GM18951 (cell line): Measurements from ENCODE around the gene HOXD3.

Experiments
- POLR2A ChIP-seq: IDR thresholded peaks from 4 replicates; pipeline ENCODE4 v1.6.1; 2011; ENCODE audit warnings: mild to moderate bottlenecking; ENCODE audit not compliant: insufficient read length, insufficient read depth; ENCODE audit errors: extremely low read depth
- in situ Hi-C: fragments of 300-500 bp; cut with MboI; formaldehyde crosslinking; loops from one replicate; pipeline ENCODE4 v1.12.0; 2022; ENCODE audit warnings: low sequenced_read_pairs, mixed read lengths, inconsistent platforms; ENCODE audit not compliant: unreplicated experiment

HOXD3 gene

DNA sequence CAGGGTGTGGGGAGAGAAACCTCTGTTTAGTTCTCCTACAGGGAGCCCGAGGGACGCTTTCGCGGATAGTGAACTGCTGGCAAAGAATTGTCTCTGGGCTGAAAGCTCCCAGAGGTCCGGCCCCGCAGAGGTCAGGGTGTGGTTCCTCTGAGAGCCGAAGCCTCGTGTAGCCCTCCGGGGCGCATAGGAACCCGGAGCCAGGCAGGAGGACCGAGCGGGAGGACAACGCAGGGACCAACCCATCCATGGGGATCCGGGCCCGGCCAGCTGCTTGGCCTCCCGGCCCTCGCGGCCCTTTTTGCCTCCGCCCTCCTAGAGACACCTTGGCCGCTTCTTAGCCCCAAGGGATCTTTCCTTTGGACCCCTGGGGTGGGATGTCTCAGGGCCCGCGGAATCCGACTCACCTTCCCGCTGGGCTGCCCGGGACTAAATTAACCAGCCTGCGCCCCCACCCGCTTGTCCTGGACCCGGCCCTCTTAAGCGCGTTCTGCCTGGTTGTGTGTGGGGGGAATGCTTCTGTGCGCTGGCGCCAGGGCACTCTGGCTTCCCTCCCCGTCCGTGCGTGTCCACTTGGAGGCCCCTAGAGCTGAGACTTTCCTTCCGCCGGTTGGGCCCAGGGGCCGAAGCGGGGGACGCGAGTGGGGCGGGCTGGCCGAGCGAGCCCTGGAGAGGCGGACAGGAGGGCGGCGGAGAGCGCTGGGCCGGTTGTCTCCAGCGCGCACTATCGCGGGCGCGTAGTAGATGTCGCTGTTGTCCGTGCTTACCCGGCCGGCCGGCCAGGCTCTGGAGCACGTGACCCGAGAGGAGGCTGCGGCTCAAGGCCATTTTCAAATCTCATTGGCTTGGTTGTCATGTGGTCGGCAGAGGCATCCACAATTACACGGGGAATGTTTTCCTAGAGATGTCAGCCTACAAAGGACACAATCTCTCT is 41.0 kb upstream of the HOXD3 start, which contains the start of gene HOXD10:
TSS of gene HOXD10 (plus strand) at position 896 of the 931 bp plus-strand sequence. CDS start 56 bp downstream, outside the sequence.
- TF ChIP-seq POLR2A: no peak

DNA sequence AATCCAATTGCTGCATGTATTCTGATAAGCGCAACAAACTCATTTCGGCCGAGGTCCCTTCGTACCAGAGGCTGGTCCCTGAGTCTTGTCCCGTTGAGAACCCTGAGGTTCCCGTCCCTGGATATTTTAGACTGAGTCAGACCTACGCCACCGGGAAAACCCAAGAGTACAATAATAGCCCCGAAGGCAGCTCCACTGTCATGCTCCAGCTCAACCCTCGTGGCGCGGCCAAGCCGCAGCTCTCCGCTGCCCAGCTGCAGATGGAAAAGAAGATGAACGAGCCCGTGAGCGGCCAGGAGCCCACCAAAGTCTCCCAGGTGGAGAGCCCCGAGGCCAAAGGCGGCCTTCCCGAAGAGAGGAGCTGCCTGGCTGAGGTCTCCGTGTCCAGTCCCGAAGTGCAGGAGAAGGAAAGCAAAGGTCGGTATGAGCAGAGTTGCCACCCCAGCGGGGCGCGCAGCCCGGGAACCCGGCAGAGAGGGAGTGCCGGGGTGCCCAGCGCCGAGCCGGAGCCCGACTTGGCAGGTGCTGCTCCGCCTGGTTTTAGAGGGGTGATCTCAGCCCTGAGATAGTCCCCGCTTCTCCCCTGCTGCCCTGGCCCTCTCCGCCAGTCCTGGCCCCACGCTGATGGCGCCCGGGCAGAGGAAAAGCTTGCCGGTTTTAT is 39.8 kb upstream of the HOXD3 start:
- no peak for TF ChIP-seq POLR2A
- in situ Hi-C loops: no loop called here

More for the DNA sequence above, 41.0 kb upstream of the HOXD3 start, which contains the start of gene HOXD10:
- in situ Hi-C loops: no loop called here

DNA sequence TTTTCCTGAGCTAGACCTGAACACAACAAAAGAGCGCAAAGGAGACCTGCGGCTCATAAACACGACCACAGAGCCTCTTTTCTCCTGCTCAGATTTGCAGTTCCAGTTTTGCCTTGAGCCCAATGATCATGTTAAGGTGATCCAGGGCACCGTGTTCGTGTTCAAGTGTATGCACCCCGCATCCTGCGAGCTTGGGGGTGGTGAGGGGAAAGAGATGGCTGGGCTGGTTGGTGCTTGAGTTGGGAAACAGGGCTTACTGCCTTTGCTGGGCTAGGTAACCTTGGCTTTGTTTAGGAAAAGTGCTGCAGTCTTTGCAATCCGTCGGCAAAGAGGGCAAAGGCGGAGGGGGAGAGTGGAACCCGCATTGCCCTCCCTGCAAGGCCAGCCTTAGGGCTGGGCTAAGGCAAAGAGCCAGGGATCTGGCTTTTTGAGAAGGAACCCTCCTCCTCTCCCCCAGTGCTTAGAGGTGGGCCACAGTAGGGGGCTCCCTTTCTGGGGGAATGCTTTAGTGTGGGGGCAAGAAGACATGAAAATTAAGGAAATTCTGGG is 39.2 kb upstream of the HOXD3 start:
- in situ Hi-C loops: no loop called here
- TF ChIP-seq POLR2A: no peak

DNA sequence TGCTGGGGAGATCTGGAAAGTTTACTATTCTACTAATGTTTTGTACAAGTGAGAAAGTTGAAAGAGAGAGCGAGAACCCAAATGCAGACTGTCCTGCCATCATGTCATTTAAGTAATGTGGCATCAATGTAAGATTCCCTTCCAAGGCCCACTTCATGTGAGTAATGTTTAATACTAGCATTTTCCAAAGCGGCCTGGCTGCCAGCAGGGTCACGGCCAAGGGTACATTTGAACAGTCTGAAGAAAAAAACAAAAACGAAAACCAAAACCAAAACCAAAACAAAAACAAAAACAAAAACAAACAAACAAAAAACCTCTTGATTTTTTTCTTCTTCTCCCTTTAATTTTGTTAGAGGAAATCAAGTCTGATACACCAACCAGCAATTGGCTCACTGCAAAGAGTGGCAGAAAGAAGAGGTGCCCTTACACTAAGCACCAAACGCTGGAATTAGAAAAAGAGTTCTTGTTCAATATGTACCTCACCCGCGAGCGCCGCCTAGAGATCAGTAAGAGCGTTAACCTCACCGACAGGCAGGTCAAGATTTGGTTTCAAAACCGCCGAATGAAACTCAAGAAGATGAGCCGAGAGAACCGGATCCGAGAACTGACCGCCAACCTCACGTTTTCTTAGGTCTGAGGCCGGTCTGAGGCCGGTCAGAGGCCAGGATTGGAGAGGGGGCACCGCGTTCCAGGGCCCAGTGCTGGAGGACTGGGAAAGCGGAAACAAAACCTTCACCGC is 38.3 kb upstream of the HOXD3 start:
- in situ Hi-C loops: no loop called here
- no peak for TF ChIP-seq POLR2A

DNA sequence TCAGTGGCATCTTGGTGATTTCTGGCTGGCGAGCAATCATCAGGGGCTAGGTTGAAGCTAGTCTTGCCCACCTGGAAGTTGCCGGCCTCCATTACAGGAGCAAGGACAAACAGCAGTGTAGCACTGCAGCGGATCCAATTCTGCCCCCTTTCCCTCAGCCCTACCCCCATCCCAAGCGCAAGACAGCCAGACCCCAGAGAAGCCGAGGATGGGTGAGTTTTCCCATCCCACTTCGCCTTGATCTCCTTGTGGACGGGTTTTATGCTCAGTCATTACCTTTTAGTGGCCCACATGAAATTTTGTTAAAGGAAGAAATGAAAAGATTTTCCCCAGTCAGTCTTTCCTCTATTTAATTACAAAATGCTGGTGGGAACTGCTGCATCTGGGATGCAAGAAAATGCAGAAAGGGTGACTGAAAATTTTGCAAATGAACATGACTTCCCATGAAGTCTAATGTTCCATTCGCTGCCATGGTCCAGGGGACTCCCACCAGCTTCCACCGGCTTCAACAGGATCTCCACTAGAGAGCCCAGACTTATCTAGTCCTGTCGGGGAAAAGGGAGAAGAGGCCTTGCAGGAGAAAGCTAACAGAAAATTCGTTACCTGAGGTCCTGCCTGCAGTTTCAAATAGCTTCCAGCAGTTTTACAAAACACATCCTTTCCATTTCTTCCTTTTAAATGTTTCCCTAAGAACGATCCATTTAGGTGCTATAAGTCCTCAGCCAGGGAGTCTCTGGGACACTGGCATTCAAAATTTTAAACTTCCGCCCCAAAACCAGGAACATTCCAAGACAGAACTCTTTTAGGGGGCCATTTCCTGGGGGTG is 36.5 kb upstream of the HOXD3 start:
- in situ Hi-C loops: loop anchor here (10.0 kb wide), 2 partner anchors 514 to 1024 kb away; no protein-coding TSS in a partner anchor
- no peak for TF ChIP-seq POLR2A

DNA sequence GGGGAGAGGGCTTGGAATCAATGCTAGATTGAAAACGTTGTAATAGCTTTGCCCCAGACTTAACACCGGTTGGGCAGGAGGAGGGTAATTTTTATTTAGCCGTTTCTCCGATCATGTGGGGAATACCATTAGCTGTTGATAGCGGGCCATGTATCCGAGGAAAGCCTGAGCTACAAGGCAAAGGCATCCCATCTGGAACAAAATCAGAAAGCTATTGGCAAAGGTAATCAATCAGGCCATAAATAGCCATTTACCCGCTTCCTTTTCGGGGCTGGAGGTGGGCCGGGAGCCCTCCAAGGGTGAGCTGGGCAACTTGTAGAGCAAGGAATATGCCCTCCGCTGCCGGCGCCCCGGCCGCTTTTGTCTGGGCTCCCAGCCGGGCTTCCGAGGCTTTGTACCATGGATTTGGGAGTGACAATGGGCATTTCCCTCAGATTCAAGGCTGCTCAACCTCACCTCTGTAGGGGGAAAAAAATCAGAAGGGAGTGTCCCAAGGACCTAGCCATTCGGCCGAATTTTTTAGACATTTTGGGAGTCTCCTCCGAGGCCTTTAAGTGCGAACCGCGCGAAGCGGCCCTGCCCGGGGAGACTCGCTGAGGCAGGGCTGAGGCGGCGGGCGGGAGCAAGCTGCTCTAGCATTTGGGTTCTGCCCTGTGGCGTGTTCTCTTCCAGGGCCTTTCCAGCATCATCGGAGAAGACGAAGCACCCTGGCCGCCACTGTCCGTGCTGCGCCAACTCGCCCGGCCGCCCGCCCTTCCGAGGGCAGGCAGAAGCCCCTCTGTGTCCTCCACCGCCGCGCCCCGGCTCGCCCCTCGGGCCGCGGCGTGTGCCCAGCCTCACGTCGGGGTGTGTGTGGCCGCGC is 35.7 kb upstream of the HOXD3 start:
- in situ Hi-C loops: loop anchor here (10.0 kb wide), 2 partner anchors 513 to 1023 kb away; no protein-coding TSS in a partner anchor
- no peak for TF ChIP-seq POLR2A

DNA sequence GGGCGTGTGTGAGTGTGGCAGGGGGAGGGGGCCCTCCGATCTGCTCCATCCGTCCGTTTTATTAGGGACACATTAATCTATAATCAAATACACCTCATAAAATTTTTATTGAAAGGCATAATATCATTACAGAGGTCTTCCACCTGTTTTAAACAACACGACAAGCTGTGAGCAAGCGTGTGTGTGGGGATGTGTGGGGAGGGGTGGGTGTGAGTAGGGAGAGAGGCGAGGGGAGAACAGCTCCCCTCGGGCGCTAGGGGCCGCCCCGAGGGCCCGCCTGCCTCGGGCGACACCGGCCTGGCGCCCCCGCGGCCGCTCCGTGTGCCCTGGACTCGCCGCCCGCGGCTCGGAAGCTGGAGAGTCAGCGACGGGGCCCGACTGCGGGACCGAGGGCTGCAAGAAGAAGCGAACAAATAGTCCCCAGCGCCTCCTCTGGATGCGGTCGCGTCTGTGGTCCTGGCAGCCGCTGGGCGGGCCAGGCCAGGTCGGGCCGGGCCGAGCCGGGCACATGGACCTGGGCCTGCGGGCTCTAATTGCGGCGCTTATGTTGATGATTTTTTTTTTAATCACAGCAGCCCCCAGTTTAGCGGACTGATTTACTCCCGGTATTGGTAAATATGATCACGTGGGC is 34.9 kb upstream of the HOXD3 start:
- no peak for TF ChIP-seq POLR2A
- in situ Hi-C loops: loop anchor here (10.0 kb wide), 2 partner anchors 513 to 1023 kb away; no protein-coding TSS in a partner anchor

DNA sequence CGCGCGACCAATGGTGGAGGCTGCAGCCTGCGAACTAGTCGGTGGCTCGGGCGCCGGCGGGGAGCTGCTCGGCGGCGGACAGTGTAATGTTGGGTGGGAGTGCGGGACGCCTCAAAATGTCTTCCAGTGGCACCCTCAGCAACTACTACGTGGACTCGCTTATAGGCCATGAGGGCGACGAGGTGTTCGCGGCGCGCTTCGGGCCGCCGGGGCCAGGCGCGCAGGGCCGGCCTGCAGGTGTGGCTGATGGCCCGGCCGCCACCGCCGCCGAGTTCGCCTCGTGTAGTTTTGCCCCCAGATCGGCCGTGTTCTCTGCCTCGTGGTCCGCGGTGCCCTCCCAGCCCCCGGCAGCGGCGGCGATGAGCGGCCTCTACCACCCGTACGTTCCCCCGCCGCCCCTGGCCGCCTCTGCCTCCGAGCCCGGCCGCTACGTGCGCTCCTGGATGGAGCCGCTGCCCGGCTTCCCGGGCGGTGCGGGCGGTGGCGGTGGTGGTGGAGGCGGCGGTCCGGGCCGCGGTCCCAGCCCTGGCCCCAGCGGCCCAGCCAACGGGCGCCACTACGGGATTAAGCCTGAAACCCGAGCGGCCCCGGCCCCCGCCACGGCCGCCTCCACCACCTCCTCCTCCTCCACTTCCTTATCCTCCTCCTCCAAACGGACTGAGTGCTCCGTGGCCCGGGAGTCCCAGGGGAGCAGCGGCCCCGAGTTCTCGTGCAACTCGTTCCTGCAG is 34.3 kb upstream of the HOXD3 start, which contains the start of gene HOXD9:
TSS of gene HOXD9 (plus strand) at position 37 of the 728 bp plus-strand sequence. CDS start at position 87, 50 bp downstream.
- TF ChIP-seq POLR2A: no peak
- in situ Hi-C loops: loop anchor here (10.0 kb wide), 2 partner anchors 512 to 1022 kb away; no protein-coding TSS in a partner anchor

DNA sequence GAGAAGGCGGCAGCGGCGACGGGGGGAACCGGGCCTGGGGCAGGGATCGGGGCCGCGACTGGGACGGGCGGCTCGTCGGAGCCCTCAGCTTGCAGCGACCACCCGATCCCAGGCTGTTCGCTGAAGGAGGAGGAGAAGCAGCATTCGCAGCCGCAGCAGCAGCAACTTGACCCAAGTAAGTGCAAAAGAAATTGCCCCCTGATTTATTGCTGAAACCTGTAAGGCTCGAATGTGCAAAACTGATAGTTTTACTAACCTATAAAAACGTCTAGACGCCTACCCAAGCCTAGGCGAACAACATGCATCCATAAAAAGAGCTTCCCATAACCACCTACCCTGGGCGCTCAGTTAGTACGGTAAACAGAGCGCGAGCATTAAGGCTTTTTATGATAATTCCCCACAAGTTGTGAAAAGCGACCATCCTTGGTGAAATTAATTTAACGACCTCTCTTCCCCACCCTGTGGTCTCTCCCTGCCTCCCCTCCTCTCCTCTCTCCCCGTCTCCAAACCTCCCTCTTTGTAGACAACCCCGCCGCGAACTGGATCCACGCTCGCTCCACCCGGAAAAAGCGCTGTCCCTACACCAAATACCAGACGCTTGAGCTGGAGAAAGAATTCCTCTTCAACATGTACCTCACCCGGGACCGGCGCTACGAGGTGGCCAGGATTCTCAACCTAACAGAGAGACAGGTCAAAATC is 33.5 kb upstream of the HOXD3 start:
- in situ Hi-C loops: loop anchor here (10.0 kb wide), 2 partner anchors 511 to 1021 kb away; no protein-coding TSS in a partner anchor
- no peak for TF ChIP-seq POLR2A
